Gastroesophageal sphincter (tissue), 3 donors: ENCODE results near the gene ELOB.

ENCODE experiments used
- EP300 ChIP-seq: sonication (generic); formaldehyde crosslinking; IDR thresholded peaks from one replicate; pipeline ENCODE4 v1.6.1; 2017; ENCODE audit warnings: antibody characterized with exemption, mild to moderate bottlenecking
- POLR2A ChIP-seq, 2 donors: fragments of 450-650 bp; IDR thresholded peaks; one replicate each; pipeline ENCODE4 v1.6.1; 2017; ENCODE audit warnings: antibody characterized with exemption in 2 of 2, mild to moderate bottlenecking in 2 of 2, moderate library complexity in 1 of 2
- POLR2AphosphoS5 ChIP-seq: sonication (generic); formaldehyde crosslinking; IDR thresholded peaks from one replicate; pipeline ENCODE4 v1.6.1; 2017; ENCODE audit warnings: antibody characterized with exemption
- TF ChIP-seq, protein P1 (sequence below), 4 experiments: fragments of 200-600 bp in 2 of 4; fragments of 450-650 bp in 2 of 4; sonication (generic) in 1 of 4; IDR thresholded peaks; one replicate each; pipeline ENCODE4 v1.5.1; 2017 to 2019; ENCODE audit warnings: antibody characterized with exemption in 4 of 4, mild to moderate bottlenecking in 2 of 4, moderate library complexity in 2 of 4

DNA sequence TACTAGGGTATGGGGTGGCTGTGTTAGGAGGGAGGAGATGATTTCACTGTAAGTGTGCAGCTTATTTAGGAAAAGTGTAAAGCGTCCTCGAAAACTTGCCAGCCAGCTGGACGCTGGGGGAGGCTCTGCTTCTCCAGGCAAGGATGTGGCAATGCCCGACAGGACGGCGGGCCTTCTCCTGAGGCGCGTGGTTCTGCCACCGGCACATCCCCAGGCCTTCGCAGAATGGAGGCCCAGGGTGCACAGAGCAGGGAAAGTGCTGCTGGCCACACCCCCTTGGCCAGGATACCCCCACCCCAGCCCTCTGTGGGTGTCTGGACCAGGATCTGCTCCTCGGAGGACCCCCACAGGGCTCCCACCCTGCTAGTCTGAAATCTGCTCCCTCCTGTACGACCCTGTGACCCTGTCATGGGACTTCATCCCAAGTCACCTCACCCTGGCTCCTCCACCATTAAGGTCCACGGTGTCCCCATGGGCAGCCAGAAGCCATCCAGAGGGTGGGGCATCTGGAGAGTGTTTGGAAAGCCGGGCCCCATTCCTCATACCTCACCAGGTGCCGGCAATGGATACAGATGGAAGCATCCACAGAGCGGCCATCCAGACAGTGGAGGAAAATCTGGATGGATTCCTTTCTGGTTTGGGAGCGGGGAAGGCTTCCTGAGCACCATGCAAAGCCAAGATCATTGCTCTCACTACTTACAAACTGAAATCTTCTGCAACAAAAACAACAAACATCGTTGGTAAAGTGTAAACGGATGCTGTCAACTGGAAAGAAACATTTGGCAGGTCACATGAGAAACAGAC is 33.9 kb downstream of the ELOB start:
- TF ChIP-seq POLR2A (IDR thresholded peaks at IDR 0.05) = no peak
- TF ChIP-seq, protein P1, sequence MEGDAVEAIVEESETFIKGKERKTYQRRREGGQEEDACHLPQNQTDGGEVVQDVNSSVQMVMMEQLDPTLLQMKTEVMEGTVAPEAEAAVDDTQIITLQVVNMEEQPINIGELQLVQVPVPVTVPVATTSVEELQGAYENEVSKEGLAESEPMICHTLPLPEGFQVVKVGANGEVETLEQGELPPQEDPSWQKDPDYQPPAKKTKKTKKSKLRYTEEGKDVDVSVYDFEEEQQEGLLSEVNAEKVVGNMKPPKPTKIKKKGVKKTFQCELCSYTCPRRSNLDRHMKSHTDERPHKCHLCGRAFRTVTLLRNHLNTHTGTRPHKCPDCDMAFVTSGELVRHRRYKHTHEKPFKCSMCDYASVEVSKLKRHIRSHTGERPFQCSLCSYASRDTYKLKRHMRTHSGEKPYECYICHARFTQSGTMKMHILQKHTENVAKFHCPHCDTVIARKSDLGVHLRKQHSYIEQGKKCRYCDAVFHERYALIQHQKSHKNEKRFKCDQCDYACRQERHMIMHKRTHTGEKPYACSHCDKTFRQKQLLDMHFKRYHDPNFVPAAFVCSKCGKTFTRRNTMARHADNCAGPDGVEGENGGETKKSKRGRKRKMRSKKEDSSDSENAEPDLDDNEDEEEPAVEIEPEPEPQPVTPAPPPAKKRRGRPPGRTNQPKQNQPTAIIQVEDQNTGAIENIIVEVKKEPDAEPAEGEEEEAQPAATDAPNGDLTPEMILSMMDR (IDR thresholded peaks at IDR 0.05) = no peak
- TF ChIP-seq EP300 = no peak
- TF ChIP-seq POLR2AphosphoS5 = no peak
